Dedifferentiated amniotic fluid mesenchymal stem cell (primary cell): ENCODE results near the gene NTM.
"Not testable (repeated sequence)": the region's sequence is repeated elsewhere in the genome, so short reads cannot be mapped to it uniquely, and the experiment has no call there.

ENCODE experiments used
- DNase-seq: peaks from one replicate; pipeline ENCODE4 v3.0.0-alpha.2; 2016; ENCODE audit errors: extremely low spot score

NTM gene

GRCh38 chr11:132043714-132044113, 673.3 kb downstream of the NTM start:
- DNase-seq: no peak

GRCh38 chr11:132045107-132045506, 674.7 kb downstream of the NTM start:
- no peak for DNase-seq

- DNase-seq: no peak
Measured at GRCh38 chr11:132046288-132046865, 676.0 kb downstream of the NTM start.

- DNase-seq: no peak
Measured at GRCh38 chr11:132047167-132047566, 676.8 kb downstream of the NTM start.

- DNase-seq: no peak
Measured at GRCh38 chr11:132048040-132048439, 677.6 kb downstream of the NTM start.

- no peak for DNase-seq
Measured at GRCh38 chr11:132049205-132049604, 678.8 kb downstream of the NTM start.

- no peak for DNase-seq
Measured at GRCh38 chr11:132050049-132050448, 679.6 kb downstream of the NTM start.

- DNase-seq: peak; percentile 47
Measured at GRCh38 chr11:132050577-132051165, 680.3 kb downstream of the NTM start.

GRCh38 chr11:132051704-132052103, 681.3 kb downstream of the NTM start:
- no peak for DNase-seq

GRCh38 chr11:132052342-132052741, 681.9 kb downstream of the NTM start:
- no peak for DNase-seq

GRCh38 chr11:132052904-132053303, 682.5 kb downstream of the NTM start:
- DNase-seq: peak; percentile 55

GRCh38 chr11:132054822-132055221, 684.4 kb downstream of the NTM start:
- peak; percentile 90 for DNase-seq

- DNase-seq: no peak
Measured at GRCh38 chr11:132055296-132055695, 684.9 kb downstream of the NTM start.

- DNase-seq: peak; percentile 64
Measured at GRCh38 chr11:132056689-132057088, 686.3 kb downstream of the NTM start.

- DNase-seq: no peak
Measured at GRCh38 chr11:132057266-132057665, 686.9 kb downstream of the NTM start.

- no peak for DNase-seq
Measured at GRCh38 chr11:132058211-132058772, 687.9 kb downstream of the NTM start.

- no peak for DNase-seq
Measured at GRCh38 chr11:132060567-132060966, 690.2 kb downstream of the NTM start.

GRCh38 chr11:132062031-132062430, 691.6 kb downstream of the NTM start:
- DNase-seq: no peak

GRCh38 chr11:132062541-132062940, 692.1 kb downstream of the NTM start:
- no peak for DNase-seq

GRCh38 chr11:132064987-132065620, 694.7 kb downstream of the NTM start:
- peak; percentile 96 for DNase-seq

GRCh38 chr11:132068556-132068955, 698.1 kb downstream of the NTM start:
- DNase-seq: no peak

GRCh38 chr11:132069593-132069992, 699.2 kb downstream of the NTM start:
- DNase-seq: not testable (repeated sequence)

GRCh38 chr11:132070907-132071306, 700.5 kb downstream of the NTM start:
- DNase-seq: not testable (repeated sequence)
